Measurements from ENCODE around the gene DUS1L.
"Not testable (repeated sequence)": the region's sequence is repeated elsewhere in the genome, so short reads cannot be mapped to it uniquely, and the experiment has no call there.

DNA sequence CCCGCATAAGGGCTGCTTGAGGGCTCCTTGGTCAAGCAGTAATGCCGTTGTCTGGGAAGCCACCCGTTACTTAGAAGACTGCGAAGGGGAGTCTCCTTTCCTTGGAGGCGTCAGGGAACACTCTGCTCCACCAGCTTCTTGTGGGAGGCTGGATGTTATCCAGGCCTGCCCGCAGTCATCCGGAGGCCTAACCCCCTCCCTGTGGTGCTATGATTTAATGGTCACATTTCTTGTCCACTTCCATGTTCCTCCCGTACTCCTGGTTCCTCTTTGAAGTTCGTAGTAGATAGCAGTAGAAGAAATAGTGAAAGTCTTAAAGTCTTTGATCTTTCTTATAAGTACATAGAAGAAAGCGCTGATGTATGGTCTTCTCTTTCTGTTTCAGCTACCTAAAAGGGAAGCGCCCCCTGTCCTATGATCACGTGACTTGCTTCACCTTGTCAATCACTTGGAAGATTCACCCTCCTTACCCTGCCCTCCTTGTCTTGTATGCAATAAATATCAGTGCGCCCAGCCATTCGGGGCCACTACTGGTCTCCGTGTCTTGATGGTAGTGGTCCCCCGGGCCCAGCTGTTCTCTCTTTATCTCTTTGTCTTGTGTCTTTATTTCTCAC, 26.7 kb downstream of the DUS1L start:
- not testable (repeated sequence) for TF ChIP-seq CTCF (IDR thresholded peaks at IDR 0.05); POLR2AphosphoS5 (IDR thresholded peaks at IDR 0.05; ENCODE audit: insufficient read depth in 1 of 2, low read depth in 1 of 2); POLR2A (IDR thresholded peaks at IDR 0.05)
